Ascending aorta (tissue), 2 donors: ENCODE data around the gene NTSR1. TPM values are rescaled to one million over a fixed set of nuclear protein-coding genes. Genes with fewer than 3 reads are reported as not detected.

Experiments used
- DNase-seq, 2 donors: peaks; one replicate each; pipeline ENCODE4 v3.0.0-alpha.2; 2019; ENCODE audit warnings: low spot score in 2 of 2
- H3K27ac ChIP-seq, 2 donors: fragments of 200-600 bp; sonication (generic); one replicate each; pipeline ENCODE4 v1.5.1; 2016 to 2017; ENCODE audit warnings: mild to moderate bottlenecking in 1 of 2
- H3K27me3 ChIP-seq: fragments of 200-600 bp; sonication (generic); one replicate; pipeline ENCODE4 v1.5.1; 2017
- H3K36me3 ChIP-seq, 2 donors: fragments of 200-600 bp; sonication (generic); one replicate each; pipeline ENCODE4 v1.5.1; 2016
- H3K4me1 ChIP-seq, 2 donors: fragments of 200-600 bp; sonication (generic); one replicate each; pipeline ENCODE4 v1.5.1; 2016 to 2017; ENCODE audit warnings: mild to moderate bottlenecking in 1 of 2
- H3K4me3 ChIP-seq, 2 donors: fragments of 200-600 bp; sonication (generic); one replicate each; pipeline ENCODE4 v1.5.1; 2016 to 2017; ENCODE audit warnings: mild to moderate bottlenecking in 1 of 2
- H3K9me3 ChIP-seq, 2 donors: fragments of 200-600 bp; sonication (generic); one replicate each; pipeline ENCODE4 v1.5.1; 2016
- intact Hi-C: fragments of 100-400 bp; cut with DNase I; formaldehyde crosslinking; loops from one replicate; pipeline ENCODE4 v1.15.1; 2023
- total RNA-seq: library from RNA; depleted of rRNA; stranded (reverse); fragments of >200 nt; gene quantifications from one replicate; pipeline ENCODE4 v1.1.0, GENCODE V29; 2016
- TF ChIP-seq, protein P1 (sequence below), 3 experiments: fragments of 200-600 bp in 2 of 3; fragments of 450-650 bp in 1 of 3; sonication (generic) in 2 of 3; IDR thresholded peaks; one replicate each; pipeline ENCODE4 v1.5.1; 2016 to 2019; ENCODE audit warnings: antibody characterized with exemption in 3 of 3, mild to moderate bottlenecking in 1 of 3, moderate library complexity in 1 of 3

Gene NTSR1
- total RNA-seq, 1 donor from 2014 or later = not detected

- Histone ChIP-seq H3K27me3 (no peaks in the 10 kb centered on the region), H3K9me3 (no peaks in the 10 kb centered on the region), H3K4me1 (peaks cover 0 to under 1% of the 10 kb centered on the region in 2 donors), H3K36me3 (no peaks in the 10 kb centered on the region), H3K4me3 (no peak overlapping the region), H3K27ac (no peak overlapping the region)
- DNase-seq = no peak
- intact Hi-C loops = no loop called here
- TF ChIP-seq, protein P1, sequence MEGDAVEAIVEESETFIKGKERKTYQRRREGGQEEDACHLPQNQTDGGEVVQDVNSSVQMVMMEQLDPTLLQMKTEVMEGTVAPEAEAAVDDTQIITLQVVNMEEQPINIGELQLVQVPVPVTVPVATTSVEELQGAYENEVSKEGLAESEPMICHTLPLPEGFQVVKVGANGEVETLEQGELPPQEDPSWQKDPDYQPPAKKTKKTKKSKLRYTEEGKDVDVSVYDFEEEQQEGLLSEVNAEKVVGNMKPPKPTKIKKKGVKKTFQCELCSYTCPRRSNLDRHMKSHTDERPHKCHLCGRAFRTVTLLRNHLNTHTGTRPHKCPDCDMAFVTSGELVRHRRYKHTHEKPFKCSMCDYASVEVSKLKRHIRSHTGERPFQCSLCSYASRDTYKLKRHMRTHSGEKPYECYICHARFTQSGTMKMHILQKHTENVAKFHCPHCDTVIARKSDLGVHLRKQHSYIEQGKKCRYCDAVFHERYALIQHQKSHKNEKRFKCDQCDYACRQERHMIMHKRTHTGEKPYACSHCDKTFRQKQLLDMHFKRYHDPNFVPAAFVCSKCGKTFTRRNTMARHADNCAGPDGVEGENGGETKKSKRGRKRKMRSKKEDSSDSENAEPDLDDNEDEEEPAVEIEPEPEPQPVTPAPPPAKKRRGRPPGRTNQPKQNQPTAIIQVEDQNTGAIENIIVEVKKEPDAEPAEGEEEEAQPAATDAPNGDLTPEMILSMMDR (IDR thresholded peaks at IDR 0.05) = no peak
These were observed 59.6 kb downstream of the NTSR1 start for GRCh38 chr20:62768234-62768546.

- no peak overlapping the region for H3K4me3 ChIP-seq
- intact Hi-C loops = no loop called here
- H3K27me3 ChIP-seq = no peaks in the 10 kb centered on the region
- peaks cover 0 to 3% of the 10 kb centered on the region in 2 donors for H3K4me1 ChIP-seq
- TF ChIP-seq, protein P1 (IDR thresholded peaks at IDR 0.05) = no peak
- no peak for DNase-seq
- no peak overlapping the region for H3K27ac ChIP-seq
- H3K9me3 ChIP-seq = no peaks in the 10 kb centered on the region
- H3K36me3 ChIP-seq = no peaks in the 10 kb centered on the region
These were observed 60.1 kb downstream of the NTSR1 start for GRCh38 chr20:62768551-62769287.

DNA sequence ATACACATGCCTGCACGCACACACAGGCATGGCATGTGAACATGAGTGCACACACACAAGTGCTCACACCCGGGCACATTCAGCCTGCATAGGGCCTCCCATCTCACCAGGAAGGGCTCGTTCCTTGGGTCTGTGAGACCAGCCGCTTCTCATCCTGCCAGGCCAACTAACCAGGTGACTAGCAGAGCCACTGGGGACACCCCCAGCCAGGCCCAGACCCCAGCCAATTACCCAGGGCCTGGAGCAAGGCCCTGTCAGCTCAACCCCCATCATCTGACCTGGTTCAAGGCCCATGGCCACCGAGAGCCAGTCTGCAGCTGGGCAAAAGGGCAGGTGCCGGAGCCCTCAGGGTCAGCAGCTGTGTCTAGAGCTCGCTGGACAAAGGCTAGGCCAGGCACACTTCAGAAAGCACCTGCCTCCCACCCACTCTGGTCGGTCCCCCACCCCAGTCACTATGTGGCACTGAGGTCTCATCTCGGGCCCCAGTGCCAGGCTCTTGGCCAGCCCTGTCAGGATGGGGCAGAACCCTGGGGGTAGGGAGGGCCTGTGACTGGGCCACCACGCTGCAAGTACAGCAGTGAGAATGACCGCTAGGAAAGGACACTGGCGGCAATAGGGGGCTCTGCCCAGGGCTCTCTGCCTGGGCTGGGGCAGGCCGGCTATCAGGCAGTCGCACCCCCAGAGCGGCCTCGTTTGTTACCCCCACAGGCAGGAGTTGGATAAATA lies 60.9 kb downstream of the NTSR1 start:
- Histone ChIP-seq H3K4me3 (no peak overlapping the region), H3K9me3 (no peaks in the 10 kb centered on the region), H3K27ac (no peak overlapping the region), H3K27me3 (no peaks in the 10 kb centered on the region), H3K36me3 (no peaks in the 10 kb centered on the region), H3K4me1 (peaks cover 0 to 3% of the 10 kb centered on the region in 2 donors)
- intact Hi-C loops = no loop called here
- DNase-seq = no peak
- TF ChIP-seq, protein P1 (IDR thresholded peaks at IDR 0.05) = no peak

DNA sequence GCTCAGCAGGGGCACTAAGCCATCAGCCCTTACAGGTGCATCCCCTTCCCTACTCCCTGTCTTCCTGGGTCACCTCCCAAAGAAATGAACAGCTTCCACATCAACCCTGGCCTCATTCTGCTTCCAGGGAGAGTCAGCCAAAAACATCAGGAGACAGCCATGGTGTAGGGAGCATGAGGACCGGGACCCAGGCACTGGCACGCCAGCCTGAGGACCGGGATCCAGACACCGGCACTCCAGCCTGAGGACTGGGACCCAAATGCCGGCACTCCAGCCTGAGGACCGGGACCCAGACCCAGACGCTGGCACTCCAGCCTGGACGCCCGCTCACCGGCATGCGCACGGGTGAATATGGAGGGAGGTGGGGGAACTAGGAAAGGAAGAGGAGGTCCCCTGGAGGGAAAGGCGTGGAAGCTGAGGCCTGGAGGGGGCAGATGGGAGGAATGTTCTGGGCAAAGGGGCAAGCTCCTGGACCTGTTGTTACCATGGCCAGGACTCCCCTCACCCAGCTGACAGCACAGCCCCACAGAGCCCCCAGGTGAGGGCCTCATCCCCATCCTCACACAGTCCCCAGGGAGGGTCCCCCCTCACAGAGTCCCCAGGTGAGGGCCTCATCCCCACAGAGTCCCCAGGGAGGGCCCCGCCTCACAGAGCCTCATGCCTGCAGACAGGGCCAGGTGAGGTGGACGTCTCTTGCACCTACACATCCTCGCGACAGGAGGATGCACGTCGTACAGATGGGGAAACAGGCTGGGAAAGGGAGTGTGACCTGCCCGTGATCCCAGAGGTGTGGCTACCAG lies 61.7 kb downstream of the NTSR1 start:
- Histone ChIP-seq H3K4me3 (no peak overlapping the region), H3K4me1 (peaks cover 0 to 3% of the 10 kb centered on the region in 2 donors), H3K27ac (no peak overlapping the region), H3K36me3 (no peaks in the 10 kb centered on the region), H3K9me3 (no peaks in the 10 kb centered on the region), H3K27me3 (no peaks in the 10 kb centered on the region)
- TF ChIP-seq, protein P1 (IDR thresholded peaks at IDR 0.05) = no peak
- DNase-seq = no peak
- intact Hi-C loops = no loop called here

GRCh38 chr20:62770916-62771315 lies 62.3 kb downstream of the NTSR1 start:
- Histone ChIP-seq H3K4me3 (no peak overlapping the region), H3K27ac (no peak overlapping the region), H3K27me3 (no peaks in the 10 kb centered on the region), H3K9me3 (no peaks in the 10 kb centered on the region), H3K4me1 (peaks cover 0 to 3% of the 10 kb centered on the region in 2 donors), H3K36me3 (no peaks in the 10 kb centered on the region)
- DNase-seq = no peak
- TF ChIP-seq, protein P1 (IDR thresholded peaks at IDR 0.05) = no peak
- intact Hi-C loops = no loop called here
